ENCODE results near the gene CAPN1. TPM values are rescaled to one million over a fixed set of nuclear protein-coding genes. Genes with fewer than 3 reads are reported as not detected.

The CAPN1 gene
- total RNA-seq, 1 donor from 2014 or later = 397 TPM

GRCh38 chr11:65185171-65185570 lies 3.4 kb downstream of the CAPN1 start:
- peaks cover 4% of the 10 kb centered on the region for H3K36me3 ChIP-seq (ENCODE audit: control insufficient read depth, insufficient read depth, low read length)
- no peak overlapping the region for H3K4me3 ChIP-seq (ENCODE audit: low read depth, low read length)
- DNase-seq (ENCODE audit: low read depth) = no peak
- H3K27me3 ChIP-seq (ENCODE audit: control insufficient read depth, insufficient read depth, low read length) = no peaks in the 10 kb centered on the region
- TF ChIP-seq, protein P1, sequence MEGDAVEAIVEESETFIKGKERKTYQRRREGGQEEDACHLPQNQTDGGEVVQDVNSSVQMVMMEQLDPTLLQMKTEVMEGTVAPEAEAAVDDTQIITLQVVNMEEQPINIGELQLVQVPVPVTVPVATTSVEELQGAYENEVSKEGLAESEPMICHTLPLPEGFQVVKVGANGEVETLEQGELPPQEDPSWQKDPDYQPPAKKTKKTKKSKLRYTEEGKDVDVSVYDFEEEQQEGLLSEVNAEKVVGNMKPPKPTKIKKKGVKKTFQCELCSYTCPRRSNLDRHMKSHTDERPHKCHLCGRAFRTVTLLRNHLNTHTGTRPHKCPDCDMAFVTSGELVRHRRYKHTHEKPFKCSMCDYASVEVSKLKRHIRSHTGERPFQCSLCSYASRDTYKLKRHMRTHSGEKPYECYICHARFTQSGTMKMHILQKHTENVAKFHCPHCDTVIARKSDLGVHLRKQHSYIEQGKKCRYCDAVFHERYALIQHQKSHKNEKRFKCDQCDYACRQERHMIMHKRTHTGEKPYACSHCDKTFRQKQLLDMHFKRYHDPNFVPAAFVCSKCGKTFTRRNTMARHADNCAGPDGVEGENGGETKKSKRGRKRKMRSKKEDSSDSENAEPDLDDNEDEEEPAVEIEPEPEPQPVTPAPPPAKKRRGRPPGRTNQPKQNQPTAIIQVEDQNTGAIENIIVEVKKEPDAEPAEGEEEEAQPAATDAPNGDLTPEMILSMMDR (IDR thresholded peaks at IDR 0.05; ENCODE audit: insufficient read depth, low read length, poor library complexity, severe bottlenecking) = no peak

GRCh38 chr11:65185869-65186341 lies 4.2 kb downstream of the CAPN1 start:
- TF ChIP-seq, protein P1 (IDR thresholded peaks at IDR 0.05; ENCODE audit: insufficient read depth, low read length, poor library complexity, severe bottlenecking) = no peak
- DNase-seq (ENCODE audit: low read depth) = no peak
- H3K4me3 ChIP-seq (ENCODE audit: low read depth, low read length) = no peak overlapping the region
- H3K27me3 ChIP-seq (ENCODE audit: control insufficient read depth, insufficient read depth, low read length) = no peaks in the 10 kb centered on the region
- H3K36me3 ChIP-seq (ENCODE audit: control insufficient read depth, insufficient read depth, low read length) = peaks cover 4% of the 10 kb centered on the region

GRCh38 chr11:65186701-65187100 lies 5.0 kb downstream of the CAPN1 start:
- TF ChIP-seq, protein P1 (IDR thresholded peaks at IDR 0.05; ENCODE audit: insufficient read depth, low read length, poor library complexity, severe bottlenecking) = no peak
- H3K27me3 ChIP-seq (ENCODE audit: control insufficient read depth, insufficient read depth, low read length) = no peaks in the 10 kb centered on the region
- H3K36me3 ChIP-seq (ENCODE audit: control insufficient read depth, insufficient read depth, low read length) = peaks cover 4% of the 10 kb centered on the region
- no peak for DNase-seq (ENCODE audit: low read depth)
- H3K4me3 ChIP-seq (ENCODE audit: low read depth, low read length) = no peak overlapping the region

DNA sequence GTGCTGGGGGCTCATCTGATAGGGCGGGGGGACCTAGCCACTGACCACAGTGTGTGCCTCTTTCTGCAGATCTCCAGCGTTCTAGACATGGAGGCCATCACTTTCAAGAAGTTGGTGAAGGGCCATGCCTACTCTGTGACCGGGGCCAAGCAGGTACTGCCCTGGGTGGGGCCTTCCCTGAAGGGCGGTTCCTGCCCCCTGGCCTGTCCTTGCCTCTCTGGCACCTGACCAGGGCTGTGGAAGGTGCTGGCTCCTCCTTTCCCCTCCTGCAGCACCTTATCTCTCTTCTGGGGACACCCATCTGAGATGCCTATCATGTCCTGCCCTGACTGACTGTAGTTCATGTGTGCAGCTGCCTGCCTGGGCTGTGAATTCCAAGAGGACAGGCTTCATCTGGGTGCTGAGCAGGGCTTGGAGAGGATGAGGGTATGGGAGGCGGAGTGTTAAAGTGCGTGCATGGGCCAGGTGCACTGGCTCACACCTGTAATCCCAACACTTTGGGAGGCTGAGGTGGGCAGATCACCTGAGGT lies 5.5 kb downstream of the CAPN1 start:
- Histone ChIP-seq H3K4me3 (ENCODE audit: low read depth, low read length) (no peak overlapping the region), H3K27me3 (ENCODE audit: control insufficient read depth, insufficient read depth, low read length) (no peaks in the 10 kb centered on the region), H3K36me3 (ENCODE audit: control insufficient read depth, insufficient read depth, low read length) (peaks cover 4% of the 10 kb centered on the region)
- DNase-seq (ENCODE audit: low read depth) = no peak
- TF ChIP-seq, protein P1 (IDR thresholded peaks at IDR 0.05; ENCODE audit: insufficient read depth, low read length, poor library complexity, severe bottlenecking) = no peak

GRCh38 chr11:65187971-65188461 lies 6.3 kb downstream of the CAPN1 start:
- no peak overlapping the region for H3K4me3 ChIP-seq (ENCODE audit: low read depth, low read length)
- H3K36me3 ChIP-seq (ENCODE audit: control insufficient read depth, insufficient read depth, low read length) = peaks cover 4% of the 10 kb centered on the region
- TF ChIP-seq, protein P1 (IDR thresholded peaks at IDR 0.05; ENCODE audit: insufficient read depth, low read length, poor library complexity, severe bottlenecking) = no peak
- no peaks in the 10 kb centered on the region for H3K27me3 ChIP-seq (ENCODE audit: control insufficient read depth, insufficient read depth, low read length)
- DNase-seq (ENCODE audit: low read depth) = no peak

- DNase-seq (ENCODE audit: low read depth) = no peak
- TF ChIP-seq, protein P1 (IDR thresholded peaks at IDR 0.05; ENCODE audit: insufficient read depth, low read length, poor library complexity, severe bottlenecking) = no peak
- Histone ChIP-seq H3K27me3 (ENCODE audit: control insufficient read depth, insufficient read depth, low read length) (no peaks in the 10 kb centered on the region), H3K4me3 (ENCODE audit: low read depth, low read length) (no peak overlapping the region), H3K36me3 (ENCODE audit: control insufficient read depth, insufficient read depth, low read length) (peaks cover 4% of the 10 kb centered on the region)
These were observed 6.8 kb downstream of the CAPN1 start for GRCh38 chr11:65188486-65188885.

All from kidney epithelial cell (primary cell).